Motor neuron (in vitro differentiated cells): ENCODE data around the gene WNT7B. TPM values are rescaled to one million over a fixed set of nuclear protein-coding genes. Genes with fewer than 3 reads are reported as not detected.

Experiments used
- ATAC-seq, 8 experiments: fragments of 200-7000 bp; cut with Tn5 transposase; replicated peaks in 6 of 8; 2 replicates each; pipeline ENCODE4 v1.8.0; 2021; ENCODE audit warnings: mild to moderate bottlenecking in 8 of 8, moderate library complexity in 8 of 8
- H3K27ac ChIP-seq, 2 donors: fragments of 250-450 bp; sonication (Bioruptor Pico); 2 replicates each; pipeline ENCODE4 v1.9.0; 2021; ENCODE audit warnings: antibody characterized with exemption in 2 of 2, mild to moderate bottlenecking in 2 of 2, moderate library complexity in 1 of 2
- H3K4me1 ChIP-seq, 2 donors: fragments of 250-450 bp; sonication (Bioruptor Pico); replicated peaks in 1 of 2; 2 replicates each; pipeline ENCODE4 v1.6.1; 2021; ENCODE audit warnings: antibody characterized with exemption in 2 of 2, mild to moderate bottlenecking in 2 of 2, moderate library complexity in 1 of 2
- H3K4me3 ChIP-seq, 5 donors: fragments of 250-450 bp; sonication (Bioruptor Pico); 2 replicates each; pipeline ENCODE4 v1.9.0; 2021; ENCODE audit warnings: antibody characterized with exemption in 5 of 5, mild to moderate bottlenecking in 5 of 5, moderate library complexity in 4 of 5
- WGBS, 10 experiments: fragments of 450-650 bp; shearing (Covaris generic); methylation state at CpG; one replicate each; pipeline ENCODE4 v1.0.0; 2022; 5-methylcytosine and 5-hydroxymethylcytosine counted together
- in situ Hi-C, 9 experiments: fragments of 400-800 bp; cut with MboI; loops; one replicate each; pipeline ENCODE4 v1.15.0; 2021; ENCODE audit warnings: low sequenced_read_pairs in 9 of 9, low pct_unique_long_range_greater_than_20kb in 2 of 9; ENCODE audit not compliant: unreplicated experiment in 9 of 9
- total RNA-seq, 8 experiments: library from RNA; unstranded; fragments of 300-600 nt; gene quantifications; 2 replicates each; pipeline versions ENCODE4 v1.2.3 to v1.2.4, GENCODE V29; 2022

The WNT7B gene
- total RNA-seq, 8 experiments from 2014 or later, result 0.14 to 1.2 (median 0.32) TPM

DNA sequence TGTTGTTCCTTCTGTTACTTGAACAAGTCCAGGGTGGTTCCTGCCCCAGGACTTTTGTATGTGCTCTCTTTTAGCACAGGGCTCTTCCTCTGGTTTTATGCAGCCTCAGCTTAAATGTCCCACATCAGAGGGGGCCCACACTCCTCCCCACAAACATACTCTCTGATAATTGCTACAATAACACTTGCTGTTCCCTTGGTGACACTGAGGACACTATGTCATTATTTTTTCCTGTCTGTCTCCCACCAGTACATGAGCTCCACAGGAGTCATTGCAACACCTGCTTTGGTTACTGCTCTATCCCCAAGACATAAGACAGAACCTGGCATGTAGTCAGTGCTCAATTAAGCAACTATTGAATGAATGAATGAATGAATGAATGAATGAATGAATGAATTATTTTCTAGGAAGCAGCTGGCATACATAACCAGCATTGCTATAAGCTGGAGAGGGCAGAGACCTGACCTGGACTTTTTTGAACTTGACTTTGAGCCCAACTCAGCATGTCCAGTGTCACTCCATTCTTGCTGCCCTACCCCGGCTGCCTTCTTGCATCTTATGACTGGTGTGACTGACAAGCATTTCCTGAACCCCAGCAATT lies 7.5 kb upstream of the WNT7B start:
- ATAC-seq, result no peak
- in situ Hi-C loops, result loop anchor here in 4 of 9 experiments (10.0 kb wide), 1 partner anchor 410 kb away; no protein-coding TSS in a partner anchor
- Histone ChIP-seq H3K4me3 (no peak overlapping the region), H3K27ac (no peak overlapping the region), H3K4me1 (no peaks in the 10 kb centered on the region)
- 67 to 100% (median 92%) methylated on average over 1 of the region's 1 CpG; no CpG with 5 or more reads in 4 of the 10 experiments for WGBS, 10 experiments

DNA sequence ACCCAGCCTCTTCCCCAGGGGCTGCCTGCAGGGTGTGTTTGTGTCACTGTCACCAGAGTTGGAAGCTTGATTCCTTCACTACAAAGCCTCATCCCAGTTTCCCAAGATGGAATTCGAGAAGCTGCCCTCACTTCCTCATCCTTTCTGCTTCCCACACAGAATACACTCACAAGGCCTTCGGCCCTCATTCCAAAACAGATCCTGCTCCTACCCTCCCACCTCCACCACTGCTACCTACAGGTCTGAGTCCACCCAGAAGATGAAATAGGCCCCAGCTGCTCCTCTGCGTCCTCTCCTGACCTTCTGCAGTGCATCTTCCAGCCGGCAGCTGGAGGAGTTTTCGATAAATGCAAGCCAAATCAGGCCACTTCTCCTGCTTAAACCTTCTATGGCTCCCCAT lies 6.8 kb upstream of the WNT7B start:
- 33 to 100% (median 76%) methylated on average over 1 to 5 of the region's 5 CpGs; no CpG with 5 or more reads in 3 of the 10 experiments for WGBS, 10 experiments
- no peak overlapping the region for H3K27ac ChIP-seq
- no peak for ATAC-seq
- H3K4me3 ChIP-seq, result no peak overlapping the region
- in situ Hi-C loops, result loop anchor here in 4 of 9 experiments (10.0 kb wide), 1 partner anchor 409 kb away; no protein-coding TSS in a partner anchor
- H3K4me1 ChIP-seq, result no peaks in the 10 kb centered on the region

DNA sequence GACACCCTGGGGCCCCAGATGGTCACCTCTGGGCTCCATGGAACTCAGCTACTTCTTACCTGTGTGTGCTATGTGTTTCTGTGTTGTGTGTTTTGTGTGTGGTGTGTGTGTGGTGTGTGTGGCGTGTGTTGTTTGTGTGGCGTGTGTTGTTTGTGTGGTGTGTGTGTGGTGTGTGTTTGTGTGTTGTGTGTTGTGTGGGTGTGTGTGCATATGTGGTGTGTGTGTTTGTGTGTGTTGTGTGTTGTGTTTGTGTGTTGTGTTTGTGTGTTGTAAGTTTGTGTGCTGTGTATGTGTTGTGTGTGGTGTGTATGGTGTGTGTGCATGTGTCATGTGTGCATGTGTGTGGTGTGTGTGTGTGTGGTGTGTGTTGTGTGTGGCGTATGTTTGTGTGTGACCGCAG lies 3.8 kb upstream of the WNT7B start:
- ATAC-seq, result no peak
- H3K4me3 ChIP-seq, result no peak overlapping the region
- in situ Hi-C loops, result loop anchor here in 4 of 9 experiments (10.0 kb wide), 1 partner anchor 406 kb away; no protein-coding TSS in a partner anchor
- no peak overlapping the region for H3K27ac ChIP-seq
- 90 to 100% (median 98%) methylated on average over 1 to 4 of the region's 4 CpGs; no CpG with 5 or more reads in 6 of the 10 experiments for WGBS, 10 experiments
- H3K4me1 ChIP-seq, result peaks cover 2 to 14% of the 10 kb centered on the region in 2 donors

DNA sequence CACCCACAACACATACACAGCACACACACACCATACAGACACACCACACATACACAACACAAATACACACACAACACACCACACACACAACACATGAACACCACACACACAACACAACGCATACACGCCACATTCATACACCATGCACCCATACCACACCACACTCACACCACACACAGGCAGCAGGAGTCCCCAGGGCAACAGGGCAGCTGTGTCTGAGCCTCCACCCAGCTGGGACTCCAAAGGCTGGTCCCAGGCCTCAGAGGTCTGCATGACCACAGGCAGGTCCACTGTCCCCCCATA lies 3.3 kb upstream of the WNT7B start:
- Histone ChIP-seq H3K4me1 (peaks cover 2 to 19% of the 10 kb centered on the region in 2 donors), H3K27ac (no peak overlapping the region), H3K4me3 (no peak overlapping the region)
- ATAC-seq, result no peak
- WGBS, 10 experiments, result 100% methylated on average over 1 to 2 of the region's 2 CpGs; no CpG with 5 or more reads in 7 of the 10 experiments
- in situ Hi-C loops, result loop anchor here in 4 of 9 experiments (10.0 kb wide), 1 partner anchor 405 kb away; no protein-coding TSS in a partner anchor

DNA sequence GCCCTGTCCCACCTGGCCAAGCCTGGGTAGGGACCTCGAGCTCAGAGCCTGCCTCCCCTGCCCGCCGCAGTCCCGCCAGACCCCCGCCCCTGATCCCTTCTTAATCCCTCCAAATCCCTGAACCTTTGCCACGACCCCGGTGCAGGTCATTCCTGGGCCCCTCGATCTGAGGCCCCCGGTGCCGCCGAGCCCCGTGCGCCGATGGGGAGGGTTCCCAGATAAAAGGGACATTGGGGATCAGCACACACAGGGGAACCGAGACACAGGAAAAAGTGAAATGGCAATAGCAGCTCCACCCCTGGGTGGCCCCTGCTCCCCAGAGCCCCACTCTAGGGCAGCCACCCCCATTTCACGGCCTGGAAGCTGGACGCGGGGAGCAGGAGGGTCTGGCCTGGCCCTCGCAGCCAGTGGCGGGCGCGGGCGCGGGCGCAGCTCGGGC lies 1.3 kb upstream of the WNT7B start:
- 0 to 10% (median 0%) methylated on average over 1 to 2 of the region's 26 CpGs; no CpG with 5 or more reads in 7 of the 10 experiments for WGBS, 10 experiments
- in situ Hi-C loops, result no loop called here
- peak overlapping the region in 4 of 5 donors; percentile 35 to 62 (median 44) for H3K4me3 ChIP-seq
- no peak for ATAC-seq
- peaks cover 2 to 21% of the 10 kb centered on the region in 2 donors for H3K4me1 ChIP-seq
- H3K27ac ChIP-seq, result no peak overlapping the region

DNA sequence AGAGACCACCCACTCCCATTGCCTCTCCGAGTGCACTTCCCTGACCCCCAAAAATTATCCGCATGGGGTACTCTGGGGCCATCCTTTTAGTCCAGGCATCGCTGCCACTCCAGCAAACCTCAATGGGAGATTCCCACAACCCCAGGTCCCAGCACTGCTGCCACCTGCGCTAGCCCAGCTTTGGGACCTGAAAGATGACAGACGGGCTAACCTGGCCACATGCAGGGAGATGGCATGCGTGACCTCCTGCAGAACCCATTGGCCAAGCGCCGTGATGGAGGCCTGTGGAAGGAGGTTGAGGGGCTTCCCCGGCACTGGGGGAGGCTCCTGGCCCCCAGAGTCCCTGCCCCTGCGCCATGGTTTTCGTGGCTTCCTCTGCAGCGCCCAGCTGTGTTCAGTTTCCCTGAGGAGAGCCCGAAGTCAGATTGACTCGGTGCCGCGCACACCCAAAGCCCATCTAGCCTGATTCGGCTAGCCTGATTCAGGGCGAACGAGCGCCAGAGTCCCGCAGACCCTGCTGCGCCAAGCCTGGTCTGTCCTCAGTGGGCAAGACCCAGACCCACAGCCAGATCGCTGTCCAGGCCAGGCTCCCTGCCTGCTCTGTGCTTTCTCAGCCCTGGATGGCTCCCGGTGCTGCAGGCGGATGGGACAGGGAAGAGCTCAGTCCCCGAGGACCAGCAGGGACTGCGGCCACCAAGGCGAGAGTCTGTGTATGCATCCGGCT lies 751 bp upstream of the WNT7B start:
- in situ Hi-C loops, result no loop called here
- no peak overlapping the region for H3K4me3 ChIP-seq
- peak in 5 of 8 experiments; percentile 2 to 27 (median 20) for ATAC-seq
- no peak overlapping the region for H3K27ac ChIP-seq
- 3 to 50% (median 5%) methylated on average over 2 to 15 of the region's 29 CpGs; no CpG with 5 or more reads in 6 of the 10 experiments for WGBS, 10 experiments
- peaks cover 2 to 21% of the 10 kb centered on the region in 2 donors for H3K4me1 ChIP-seq

DNA sequence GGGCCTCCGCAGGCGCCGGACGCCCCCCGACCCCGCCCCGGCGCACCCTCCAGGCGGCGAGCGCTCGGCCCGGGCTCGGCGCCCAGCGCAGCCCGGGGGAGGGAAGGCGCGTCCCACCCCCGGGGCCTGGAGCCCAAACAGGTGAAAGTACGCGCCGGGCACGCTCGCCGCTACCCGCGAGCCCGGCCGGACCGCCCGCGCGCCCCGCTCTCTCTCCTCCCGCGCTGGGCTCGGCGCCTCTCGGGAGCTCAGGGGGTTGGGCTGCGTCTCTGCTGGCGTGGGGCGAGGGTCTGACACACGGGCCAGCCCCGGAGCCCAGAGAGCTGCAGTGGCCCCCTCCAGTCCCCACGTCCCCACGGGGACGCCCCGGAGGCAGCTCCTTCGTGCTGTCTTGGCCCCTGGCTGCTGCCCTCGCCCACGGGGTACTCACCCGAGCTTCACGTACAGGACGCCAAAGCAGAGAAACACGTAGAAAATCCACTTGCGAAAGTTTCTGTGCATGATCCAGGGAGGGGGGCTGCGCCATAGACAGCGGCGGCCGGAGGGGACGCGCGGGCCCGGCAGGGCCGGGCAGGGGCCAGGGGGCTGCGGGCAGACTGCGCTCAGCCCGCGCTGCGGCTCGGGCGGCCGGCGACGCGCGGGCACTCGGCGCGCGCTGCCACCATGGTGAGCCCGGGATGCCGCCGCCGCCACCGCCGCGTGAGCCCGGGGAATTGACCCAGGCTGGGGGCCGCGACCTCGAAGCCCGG lies 534 bp downstream of the WNT7B start:
- no peak overlapping the region for H3K27ac ChIP-seq
- in situ Hi-C loops, result no loop called here
- ATAC-seq, result no peak
- peaks cover 2 to 24% of the 10 kb centered on the region in 2 donors for H3K4me1 ChIP-seq
- 0% methylated on average over 1 of the region's 94 CpGs; no CpG with 5 or more reads in 8 of the 10 experiments for WGBS, 10 experiments
- peak overlapping the region; percentile 25 to 34 (median 30) for H3K4me3 ChIP-seq

DNA sequence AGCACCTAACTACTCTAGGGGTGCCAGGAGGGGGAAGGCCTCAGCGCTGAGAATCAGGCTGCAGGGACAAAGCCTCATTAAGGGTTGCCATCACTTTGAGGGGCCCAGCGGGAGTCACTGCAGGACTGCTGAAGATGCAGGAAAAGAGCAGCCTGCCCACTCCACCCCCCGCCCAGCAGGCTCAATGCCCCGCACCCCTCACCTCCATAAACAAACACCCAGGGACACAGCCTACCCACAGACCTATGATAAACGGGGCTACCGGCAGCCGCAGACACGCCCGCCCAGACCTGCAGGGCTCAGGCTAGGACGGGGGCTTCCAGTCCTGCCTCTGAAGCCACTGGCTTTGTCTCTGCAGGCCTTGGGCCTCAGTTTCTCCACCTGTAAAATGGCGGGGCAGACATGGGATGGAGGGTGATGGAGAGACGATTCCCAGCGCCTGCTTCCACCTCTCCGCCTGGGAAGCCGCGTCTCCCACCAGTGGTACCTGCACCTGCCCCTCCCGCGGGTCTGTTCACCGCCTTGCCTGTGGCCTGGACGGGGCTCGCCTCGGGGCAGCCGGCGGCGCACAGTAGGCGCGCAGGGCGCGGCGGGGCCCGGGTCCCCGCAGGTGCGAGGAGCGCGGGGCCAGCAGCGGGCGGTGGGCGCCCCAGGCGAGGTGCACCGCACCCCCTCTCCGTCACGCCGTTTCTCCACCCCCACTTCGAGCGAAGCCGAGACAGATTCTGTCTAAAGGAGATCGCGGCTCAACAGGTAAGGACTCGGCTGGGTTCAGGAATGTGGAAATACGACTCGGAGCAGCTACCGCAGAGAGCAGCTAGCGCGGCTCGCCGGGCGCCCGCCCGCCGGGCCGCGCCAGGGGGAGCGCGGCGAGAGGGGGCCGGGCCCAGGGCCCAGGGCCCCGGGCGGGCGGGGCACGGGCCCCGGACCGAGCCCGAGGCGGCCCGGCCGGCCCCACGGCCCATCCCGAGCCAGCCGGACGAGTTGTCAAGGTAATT lies 1.5 kb downstream of the WNT7B start:
- H3K4me3 ChIP-seq, result peak overlapping the region; percentile 25 to 34 (median 30)
- peaks cover 10 to 27% of the 10 kb centered on the region in 2 donors for H3K4me1 ChIP-seq
- in situ Hi-C loops, result no loop called here
- 0 to 23% (median 10%) methylated on average over 2 to 7 of the region's 80 CpGs; no CpG with 5 or more reads in 5 of the 10 experiments for WGBS, 10 experiments
- no peak for ATAC-seq
- H3K27ac ChIP-seq, result no peak overlapping the region

DNA sequence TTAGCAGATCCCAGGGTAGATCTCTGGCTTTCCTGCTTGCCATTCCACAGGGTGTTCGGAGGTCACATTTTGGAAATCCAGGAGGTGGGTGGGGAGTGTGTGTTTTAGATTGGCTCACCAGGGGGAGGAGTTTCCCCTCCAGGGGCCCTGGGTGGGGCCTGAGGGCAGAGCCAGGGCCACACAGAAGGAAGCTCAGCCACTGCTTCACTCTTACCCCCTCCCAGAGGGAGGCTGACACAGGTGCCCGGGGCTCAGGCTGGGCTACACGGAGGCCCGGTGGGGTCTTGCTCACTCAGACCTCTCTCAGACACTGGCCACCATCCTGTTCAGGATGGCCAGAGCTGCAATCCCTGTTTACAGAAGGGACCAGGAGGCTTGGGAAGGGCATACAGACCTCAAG lies 2.5 kb downstream of the WNT7B start:
- WGBS, 10 experiments, result no CpG with 5 or more reads among the region's 4 CpGs

DNA sequence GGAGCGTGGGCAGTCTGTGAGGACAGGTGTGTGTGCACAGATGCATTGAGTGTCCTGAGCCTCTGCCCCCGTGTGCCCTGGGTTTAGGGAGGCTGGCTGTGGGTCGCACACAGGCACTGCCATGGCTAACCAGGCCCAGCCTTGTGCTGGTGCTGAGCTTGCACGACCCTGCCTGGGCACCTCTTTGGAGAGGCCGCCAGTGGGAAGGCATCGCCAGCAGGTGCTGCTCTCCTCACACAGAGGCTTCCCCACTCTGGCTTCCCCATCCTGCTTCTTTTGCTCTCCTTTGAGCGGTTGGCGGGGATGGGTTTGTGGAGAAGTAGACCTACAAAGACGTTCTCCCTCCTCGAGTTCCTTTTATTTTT lies 4.1 kb downstream of the WNT7B start:
- Histone ChIP-seq H3K4me3 (no peak overlapping the region), H3K27ac (no peak overlapping the region), H3K4me1 (peaks cover 10 to 21% of the 10 kb centered on the region in 2 donors)
- WGBS, 10 experiments, result 49 to 87% methylated on average over 3 to 7 of the region's 10 CpGs; no CpG with 5 or more reads in 8 of the 10 experiments
- no peak for ATAC-seq
- in situ Hi-C loops, result loop anchor here in 1 of 9 experiments (25.0 kb wide), 1 partner anchor 386 kb away; no protein-coding TSS in a partner anchor

More for the DNA sequence above, 2.5 kb downstream of the WNT7B start:
- in situ Hi-C loops, result loop anchor here in 1 of 9 experiments (25.0 kb wide), 1 partner anchor 387 kb away; no protein-coding TSS in a partner anchor
- ATAC-seq, result no peak
- peaks cover 10 to 27% of the 10 kb centered on the region in 2 donors for H3K4me1 ChIP-seq
- no peak overlapping the region for H3K27ac ChIP-seq
- H3K4me3 ChIP-seq, result no peak overlapping the region

DNA sequence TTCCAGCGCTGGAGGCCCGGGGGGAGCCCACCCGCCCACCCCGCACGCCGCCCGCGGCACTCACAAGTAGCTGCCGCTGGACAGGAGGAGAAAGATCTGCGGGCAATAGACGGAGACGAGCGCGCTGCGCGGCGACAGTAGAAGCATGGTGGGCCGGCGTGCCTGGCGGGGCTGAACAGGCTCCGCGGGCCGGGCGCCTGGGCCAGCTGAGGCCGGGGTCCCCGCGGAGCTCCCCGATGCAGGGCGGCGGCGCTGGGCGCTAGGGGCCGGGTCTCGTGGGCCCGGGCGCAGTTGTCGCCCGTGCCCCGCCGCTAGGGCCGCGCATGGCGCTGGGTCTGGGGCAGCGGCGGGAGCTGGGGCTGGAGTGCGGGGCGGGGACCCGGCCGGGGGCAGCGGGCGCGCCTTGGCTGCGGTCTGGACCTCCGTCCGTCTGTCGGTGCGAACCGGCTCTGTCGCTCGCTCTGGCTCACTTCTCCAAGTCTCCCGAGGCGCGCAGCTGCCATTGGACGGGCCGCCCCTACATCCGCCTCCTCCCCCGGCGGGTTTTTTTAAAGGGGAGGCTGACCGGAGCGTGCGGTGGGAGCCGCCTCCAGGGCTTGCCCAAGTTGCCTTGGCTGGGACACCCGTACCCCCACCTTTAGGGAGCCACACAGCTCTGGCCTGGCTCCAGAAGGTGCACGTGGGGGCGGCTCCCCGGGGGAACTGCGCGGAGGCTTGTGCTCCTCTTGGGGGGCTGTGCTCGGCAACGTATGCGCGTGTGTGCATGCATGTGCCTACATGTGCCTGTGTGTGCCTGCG lies 4.7 kb downstream of the WNT7B start:
- ATAC-seq, result peak in 4 of 8 experiments; percentile 2 to 28 (median 17)
- Histone ChIP-seq H3K27ac (no peak overlapping the region), H3K4me1 (peaks cover 10 to 19% of the 10 kb centered on the region in 2 donors), H3K4me3 (peak overlapping the region; percentile 8 to 18 (median 14))
- WGBS, 10 experiments, result no CpG with 5 or more reads among the region's 83 CpGs
- in situ Hi-C loops, result loop anchor here in 1 of 9 experiments (25.0 kb wide), 1 partner anchor 385 kb away; no protein-coding TSS in a partner anchor
